H1 (cell line): ENCODE data around the gene CDKN2AIP. TPM values are rescaled to one million over a fixed set of nuclear protein-coding genes. Genes with fewer than 3 reads are reported as not detected.

Source experiments
- CTCF ChIA-PET: fragments of 300-600 bp; sonication (Branson Sonifier 250); formaldehyde crosslinking; loops from one replicate; lab custom pipeline; 2021; ENCODE audit not compliant: partially characterized antibody; lab: Charles Lee
- POLR2A ChIA-PET: fragments of 300-600 bp; sonication (Branson Sonifier 250); formaldehyde crosslinking; loops from one replicate; lab custom pipeline; 2021; ENCODE audit warnings: inconsistent platforms; ENCODE audit not compliant: partially characterized antibody; lab: Charles Lee
- DNase-seq, 2 experiments: peaks; one replicate each; pipeline versions ENCODE4 v3.0.0 to v3.0.0-alpha.2; 2010 to 2022; ENCODE audit warnings: low spot score in 2 of 2, low read depth in 1 of 2, mixed read lengths in 1 of 2
- FAIRE-seq: peaks from 2 replicates; lab custom pipeline; 2011; peaks lifted over from hg19 to GRCh38; lab: Jason Lieb, UNC
- H2AFZ ChIP-seq: 2 replicates; pipeline ENCODE4 v1.8.1; 2012; ENCODE audit warnings: low read length, inconsistent platforms
- H2AK5ac ChIP-seq: 2 replicates; pipeline ENCODE4 v1.6.1; 2013; ENCODE audit warnings: low read depth, low read length
- H2BK120ac ChIP-seq: replicated peaks from 2 replicates; pipeline ENCODE3; 2013; ENCODE audit warnings: low read depth, low read length, inconsistent platforms
- H2BK12ac ChIP-seq: 2 replicates; pipeline ENCODE4 v1.6.1; 2013; ENCODE audit warnings: low read depth, low read length
- H2BK15ac ChIP-seq: 2 replicates; pipeline ENCODE4 v1.6.1; 2013; ENCODE audit warnings: low read length
- H2BK20ac ChIP-seq: 2 replicates; pipeline ENCODE4 v1.6.1; 2013; ENCODE audit warnings: low read length
- H2BK5ac ChIP-seq: 2 replicates; pipeline ENCODE4 v1.6.1; 2013; ENCODE audit warnings: low read depth, low read length
- H3K14ac ChIP-seq: 2 replicates; pipeline ENCODE4 v1.6.1; 2013; ENCODE audit warnings: inconsistent platforms; ENCODE audit not compliant: insufficient read length
- H3K18ac ChIP-seq: 2 replicates; pipeline ENCODE4 v1.6.1; 2013; ENCODE audit warnings: low read length; ENCODE audit errors: extremely low read depth
- H3K23ac ChIP-seq: 2 replicates; pipeline ENCODE4 v1.6.1; 2013; ENCODE audit warnings: inconsistent platforms; ENCODE audit not compliant: insufficient read length
- H3K23me2 ChIP-seq: 2 replicates; pipeline ENCODE4 v1.6.1; 2013; ENCODE audit warnings: low read depth, low read length
- H3K27ac ChIP-seq: 2 replicates; pipeline ENCODE4 v1.6.1; 2011; ENCODE audit warnings: low read depth, low read length, inconsistent platforms
- H3K27me3 ChIP-seq, 4 experiments: replicated peaks in 1 of 4; 1 replicate in 1 of 4; 2 replicates in 3 of 4; pipeline versions ENCODE4 v1.6.1 to v1.8.1; 2011 to 2013; ENCODE audit warnings: low read length in 3 of 4, mild to moderate bottlenecking in 3 of 4, inconsistent platforms in 2 of 4, mixed read lengths in 2 of 4, moderate library complexity in 1 of 4; ENCODE audit not compliant: control insufficient read depth in 3 of 4, insufficient read depth in 3 of 4; ENCODE audit errors: extremely low read depth in 1 of 4
- H3K36me3 ChIP-seq, 4 experiments: 2 replicates each; pipeline versions ENCODE4 v1.6.1 to v1.8.1; 2011 to 2013; ENCODE audit warnings: mild to moderate bottlenecking in 4 of 4, low read length in 3 of 4, moderate library complexity in 2 of 4, control low read depth in 1 of 4, inconsistent platforms in 1 of 4; ENCODE audit not compliant: insufficient read depth in 4 of 4, control insufficient read depth in 2 of 4
- H3K4ac ChIP-seq: replicated peaks from 2 replicates; pipeline ENCODE3; 2013; ENCODE audit warnings: low read length, low read depth, mixed read lengths, inconsistent platforms; ENCODE audit not compliant: insufficient read length
- H3K4me1 ChIP-seq, 4 experiments: replicated peaks in 1 of 4; 1 replicate in 1 of 4; 2 replicates in 3 of 4; pipeline versions ENCODE4 v1.6.1 to v1.8.1; 2011 to 2013; ENCODE audit warnings: low read length in 3 of 4, inconsistent platforms in 2 of 4, mixed read lengths in 1 of 4; ENCODE audit not compliant: insufficient read depth in 4 of 4, control insufficient read depth in 3 of 4
- H3K4me2 ChIP-seq, 2 experiments: 2 replicates each; pipeline versions ENCODE4 v1.6.1 to v1.8.1; 2011 to 2013; ENCODE audit warnings: low read depth in 2 of 2, low read length in 2 of 2, control low read depth in 1 of 2, inconsistent platforms in 1 of 2, mild to moderate bottlenecking in 1 of 2; ENCODE audit not compliant: insufficient read depth in 1 of 2
- H3K4me3 ChIP-seq, 4 experiments: fragments of 200-600, 300-600 bp in 1 of 4; sonication (generic), shearing (Covaris generic), sonication (Bioruptor Twin) in 1 of 4; 2 replicates each; pipeline versions ENCODE4 v1.5.1 to v1.8.1; 2011 to 2016; ENCODE audit warnings: low read length in 4 of 4, low read depth in 3 of 4, control low read depth in 2 of 4, inconsistent platforms in 2 of 4, mild to moderate bottlenecking in 2 of 4, mixed read lengths in 1 of 4, moderate library complexity in 1 of 4; ENCODE audit not compliant: insufficient read depth in 2 of 4; ENCODE audit errors: extremely low read depth in 1 of 4
- H3K56ac ChIP-seq: replicated peaks from 2 replicates; pipeline ENCODE3; 2013; ENCODE audit warnings: low read depth, mild to moderate bottlenecking, mixed read lengths, low read length, inconsistent platforms; ENCODE audit not compliant: insufficient read length
- H3K79me1 ChIP-seq: 2 replicates; pipeline ENCODE4 v1.6.1; 2013; ENCODE audit warnings: low read depth, low read length, control low read depth
- H3K79me2 ChIP-seq, 2 experiments: 2 replicates each; pipeline versions ENCODE4 v1.6.1 to v1.8.1; 2012 to 2013; ENCODE audit warnings: low read length in 2 of 2, mild to moderate bottlenecking in 2 of 2, inconsistent platforms in 1 of 2; ENCODE audit not compliant: insufficient read depth in 2 of 2, control insufficient read depth in 1 of 2
- H3K9ac ChIP-seq, 4 experiments: replicated peaks in 1 of 4; 1 replicate in 1 of 4; 2 replicates in 3 of 4; pipeline versions ENCODE4 v1.6.1 to v1.8.1; 2011 to 2013; ENCODE audit warnings: low read depth in 3 of 4, low read length in 3 of 4, control low read depth in 2 of 4, mild to moderate bottlenecking in 2 of 4, moderate library complexity in 2 of 4, inconsistent platforms in 1 of 4; ENCODE audit errors: extremely low read depth in 1 of 4
- H3K9me3 ChIP-seq, 2 experiments: 2 replicates each; pipeline versions ENCODE4 v1.6.1 to v1.8.1; 2012 to 2013; ENCODE audit warnings: mild to moderate bottlenecking in 2 of 2, moderate library complexity in 2 of 2, control low read depth in 1 of 2, inconsistent platforms in 1 of 2, low read depth in 1 of 2, low read length in 1 of 2, mixed read lengths in 1 of 2; ENCODE audit not compliant: insufficient read depth in 2 of 2
- H4K20me1 ChIP-seq, 2 experiments: replicated peaks in 1 of 2; 2 replicates each; pipeline versions ENCODE3 to v1.8.1; 2011 to 2013; ENCODE audit warnings: inconsistent platforms in 2 of 2, low read length in 2 of 2, mild to moderate bottlenecking in 1 of 2; ENCODE audit not compliant: insufficient read depth in 2 of 2, control insufficient read depth in 1 of 2
- H4K5ac ChIP-seq: 2 replicates; pipeline ENCODE4 v1.6.1; 2013; ENCODE audit warnings: low read length, low read depth, mixed read lengths, inconsistent platforms; ENCODE audit not compliant: insufficient read length
- H4K8ac ChIP-seq: 2 replicates; pipeline ENCODE4 v1.8.0; 2013; ENCODE audit warnings: mild to moderate bottlenecking, moderate library complexity, low read length, inconsistent platforms; ENCODE audit not compliant: insufficient read depth; ENCODE audit errors: extremely low read depth
- H4K91ac ChIP-seq: replicated peaks from 2 replicates; pipeline ENCODE3; 2013; ENCODE audit warnings: low read length, mixed read lengths, inconsistent platforms; ENCODE audit not compliant: insufficient read length
- GTF2F1 ChIP-seq: IDR thresholded peaks from 2 replicates; pipeline ENCODE4 v1.6.1; 2012; ENCODE audit warnings: low read depth, low read length, improper control_type of control experiment, borderline replicate concordance
- WGBS, 2 experiments: shearing (Covaris generic) in 1 of 2; methylation state at CpG; one replicate each; pipeline versions ENCODE4 v1.1.6 to v1.1.7; 2013 to 2015; ENCODE audit warnings: low lambda C conversion rate in 2 of 2, mixed read lengths in 2 of 2, inconsistent platforms in 1 of 2, low coverage in 1 of 2, missing lambda C conversion rate in 1 of 2; ENCODE audit not compliant: insufficient replicate concordance in 2 of 2, insufficient coverage in 1 of 2, insufficient read length in 1 of 2; ENCODE audit errors: extremely low coverage in 1 of 2, missing lambda C conversion rate in 1 of 2; 5-methylcytosine and 5-hydroxymethylcytosine counted together
- polyA plus RNA-seq, 7 experiments: library from polyadenylated mRNA; depleted of rRNA in 3 of 7; stranded (reverse) in 5 of 7; unstranded in 2 of 7; fragments of >200 nt in 5 of 7; fragments of 200-250 nt in 2 of 7; gene quantifications; 1 replicate in 5 of 7; 2 replicates in 1 of 7; 4 replicates in 1 of 7; pipeline versions ENCODE4 v1.2.1 to v1.2.3, GENCODE V29; 2011 to 2013; ENCODE audit warnings: missing spikeins in 2 of 7, mixed read lengths in 2 of 7
- total RNA-seq: library from RNA; stranded (reverse); fragmentation: NEBNext Ultra II Directional; extraction: Animal tissue kit (Norgen Biotek cat#: 25700); gene quantifications from 2 replicates; pipeline ENCODE4 v1.2.1, GENCODE V29; 2021
- TF ChIP-seq, protein P1 (sequence below): IDR thresholded peaks from 2 replicates; pipeline ENCODE4 v1.6.1; 2011; ENCODE audit warnings: low read depth, mild to moderate bottlenecking, low read length; ENCODE audit not compliant: insufficient read depth

Gene CDKN2AIP
- total and polyA plus RNA-seq, 2 of the 8 experiments (the other 6 are each of a cell fraction or from before 2014, with no cell fraction given): 6.0 to 14.0 TPM

DNA sequence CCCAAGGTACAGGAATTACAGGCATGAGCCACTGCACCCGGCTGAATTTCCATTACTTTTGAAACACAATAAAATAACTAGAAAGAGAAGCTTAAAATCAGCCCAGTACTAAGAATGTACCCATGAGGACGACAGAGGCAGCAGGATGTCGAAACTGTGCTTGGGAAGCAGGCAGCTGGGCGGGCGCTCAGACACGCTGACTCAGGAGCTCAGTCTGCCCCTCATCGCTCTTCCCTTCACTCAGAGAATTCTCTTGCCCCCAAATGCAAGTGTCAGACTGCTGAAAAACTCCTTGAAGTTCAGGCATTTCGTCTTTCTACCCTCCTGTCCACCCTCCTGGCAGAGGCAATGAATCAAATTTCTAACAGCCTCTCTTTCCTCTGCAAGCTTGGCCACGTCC is 41.0 kb upstream of the CDKN2AIP start:
- H2BK120ac ChIP-seq: no peak overlapping the region
- H2BK20ac ChIP-seq: no peak overlapping the region
- no peak overlapping the region for H4K5ac ChIP-seq
- WGBS, 2 experiments: 90% methylated on average over 9 of the region's 9 CpGs; no CpG with 5 or more reads in 1 of the 2 experiments
- no peak overlapping the region for H3K27ac ChIP-seq
- no peak overlapping the region for H2BK12ac ChIP-seq
- no peaks in the 10 kb centered on the region for H3K79me2 ChIP-seq
- ChIA-PET CTCF (interaction anchor here (0.8 to 2.8 kb wide), 8 partner anchors 34 to 465 kb away, joined by 3 to 10 read pairs (median 3); no protein-coding TSS in a partner anchor), POLR2A (no interaction called here)
- H2BK5ac ChIP-seq: no peak overlapping the region
- no peak overlapping the region for H3K9ac ChIP-seq
- no peak overlapping the region for H3K14ac ChIP-seq
- no peak overlapping the region for H2AK5ac ChIP-seq
- DNase-seq: no peak
- H2BK15ac ChIP-seq: no peak overlapping the region
- H3K23ac ChIP-seq: no peak overlapping the region
- H3K4me2 ChIP-seq: no peak overlapping the region
- H3K18ac ChIP-seq: no peak overlapping the region
- peaks cover 3% of the 10 kb centered on the region; the same call in 1 of the 2 replicates for H3K23me2 ChIP-seq
- H3K79me1 ChIP-seq: no peaks in the 10 kb centered on the region
- H4K20me1 ChIP-seq: no peaks in the 10 kb centered on the region
- FAIRE-seq: no peak
- H3K4ac ChIP-seq: no peak overlapping the region
- no peaks in the 10 kb centered on the region for H3K36me3 ChIP-seq
- no peak overlapping the region for H2AFZ ChIP-seq
- H3K4me3 ChIP-seq: no peak overlapping the region
- H3K56ac ChIP-seq: no peak overlapping the region
- no peaks in the 10 kb centered on the region for H3K9me3 ChIP-seq
- H4K91ac ChIP-seq: no peak overlapping the region
- no peaks in the 10 kb centered on the region for H3K27me3 ChIP-seq
- H4K8ac ChIP-seq: no peak overlapping the region
- peaks cover 0 to 5% (median 0%) of the 10 kb centered on the region in 4 experiments; a peak in 2 of 7 replicates for H3K4me1 ChIP-seq
- TF ChIP-seq, protein P1, sequence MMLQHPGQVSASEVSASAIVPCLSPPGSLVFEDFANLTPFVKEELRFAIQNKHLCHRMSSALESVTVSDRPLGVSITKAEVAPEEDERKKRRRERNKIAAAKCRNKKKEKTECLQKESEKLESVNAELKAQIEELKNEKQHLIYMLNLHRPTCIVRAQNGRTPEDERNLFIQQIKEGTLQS: no peak
- no peak for TF ChIP-seq GTF2F1
